H1 (cell line): ENCODE results near the gene XPO1. TPM values are rescaled to one million over a fixed set of nuclear protein-coding genes. Genes with fewer than 3 reads are reported as not detected.

Experiments
- CBX5 ChIP-seq: fragments of 300-800, 300-1000 bp; sonication (generic); IDR thresholded peaks from 2 replicates; pipeline ENCODE4 v1.7.1; 2016; ENCODE audit warnings: antibody characterized with exemption, low read length, low read depth
- CHD2 ChIP-seq: IDR thresholded peaks from 2 replicates; pipeline ENCODE4 v1.6.1; 2012; ENCODE audit warnings: low read length, improper control_type of control experiment
- HDAC2 ChIP-seq, 2 experiments: fragments of 300-600 bp in 1 of 2; sonication (generic) in 1 of 2; IDR thresholded peaks; 2 replicates each; pipeline ENCODE4 v1.6.1; 2011 to 2012; ENCODE audit warnings: low read depth in 2 of 2, low read length in 2 of 2, mild to moderate bottlenecking in 2 of 2, moderate library complexity in 2 of 2, borderline replicate concordance in 1 of 2, inconsistent platforms in 1 of 2
- JUN ChIP-seq: IDR thresholded peaks from 2 replicates; pipeline ENCODE4 v1.6.1; 2011; ENCODE audit warnings: low read depth, mild to moderate bottlenecking, improper control_type of control experiment, low read length
- POU5F1 ChIP-seq: IDR thresholded peaks from 2 replicates; pipeline ENCODE4 v1.6.1; 2011; ENCODE audit warnings: low read depth, mild to moderate bottlenecking, low read length, moderate library complexity
- SP2 ChIP-seq: IDR thresholded peaks from 2 replicates; pipeline ENCODE4 v1.6.1; 2012; ENCODE audit warnings: mild to moderate bottlenecking, low read length, inconsistent platforms
- SP4 ChIP-seq: IDR thresholded peaks from 2 replicates; pipeline ENCODE4 v1.6.1; 2012; ENCODE audit warnings: low read length, inconsistent platforms
- polyA plus RNA-seq, 7 experiments: library from polyadenylated mRNA; depleted of rRNA in 3 of 7; stranded (reverse) in 5 of 7; unstranded in 2 of 7; fragments of >200 nt in 5 of 7; fragments of 200-250 nt in 2 of 7; gene quantifications; 1 replicate in 5 of 7; 2 replicates in 1 of 7; 4 replicates in 1 of 7; pipeline versions ENCODE4 v1.2.1 to v1.2.3, GENCODE V29; 2011 to 2013; ENCODE audit warnings: missing spikeins in 2 of 7, mixed read lengths in 2 of 7
- total RNA-seq: library from RNA; stranded (reverse); fragmentation: NEBNext Ultra II Directional; extraction: Animal tissue kit (Norgen Biotek cat#: 25700); gene quantifications from 2 replicates; pipeline ENCODE4 v1.2.1, GENCODE V29; 2021
- TF ChIP-seq, protein P1 (sequence below): fragments of 300-600 bp; sonication (generic); IDR thresholded peaks from 2 replicates; pipeline ENCODE4 v1.7.1; 2012; ENCODE audit warnings: low read length, moderate library complexity, mild to moderate bottlenecking, inconsistent platforms; ENCODE audit not compliant: insufficient replicate concordance
- TF ChIP-seq, protein P2 (sequence below): IDR thresholded peaks from 2 replicates; pipeline ENCODE4 v1.6.1; 2012; ENCODE audit warnings: inconsistent platforms

The XPO1 gene
- total and polyA plus RNA-seq, 2 of the 8 experiments (the other 6 are each of a cell fraction or from before 2014, with no cell fraction given), result 110 to 296 TPM

DNA sequence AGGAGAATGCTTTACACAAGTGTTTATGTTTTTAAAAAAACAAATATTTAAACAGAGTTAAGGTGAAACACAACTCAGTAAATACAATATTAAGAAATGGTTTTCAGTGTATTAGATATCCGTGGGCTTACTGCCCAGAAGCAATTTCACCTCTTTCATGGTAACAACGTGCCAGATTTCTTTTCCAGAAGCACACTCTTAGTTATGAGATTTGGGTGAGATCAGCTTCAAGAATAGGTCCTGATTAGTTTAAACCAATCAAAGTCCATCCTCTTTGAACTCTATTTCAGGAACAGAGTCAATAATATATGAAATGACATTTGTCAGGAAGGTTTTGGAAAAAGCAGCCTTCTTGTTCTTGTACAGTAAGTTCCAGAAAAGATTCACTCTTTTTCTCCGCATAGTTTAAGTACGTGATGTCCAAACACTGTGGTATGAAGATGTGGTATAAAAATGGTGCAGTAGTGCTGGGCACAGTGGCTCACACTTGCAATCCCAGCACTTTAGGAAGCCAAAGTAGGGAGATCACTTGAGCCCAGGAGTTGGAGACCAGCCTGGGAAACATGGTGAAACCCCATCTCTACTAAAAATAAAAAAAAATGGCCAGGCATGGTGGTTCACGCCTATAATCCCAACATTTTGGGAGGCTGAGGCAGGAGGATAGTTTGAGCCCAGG is 81.9 kb downstream of the XPO1 start (continued):
- TF ChIP-seq, protein P1, sequence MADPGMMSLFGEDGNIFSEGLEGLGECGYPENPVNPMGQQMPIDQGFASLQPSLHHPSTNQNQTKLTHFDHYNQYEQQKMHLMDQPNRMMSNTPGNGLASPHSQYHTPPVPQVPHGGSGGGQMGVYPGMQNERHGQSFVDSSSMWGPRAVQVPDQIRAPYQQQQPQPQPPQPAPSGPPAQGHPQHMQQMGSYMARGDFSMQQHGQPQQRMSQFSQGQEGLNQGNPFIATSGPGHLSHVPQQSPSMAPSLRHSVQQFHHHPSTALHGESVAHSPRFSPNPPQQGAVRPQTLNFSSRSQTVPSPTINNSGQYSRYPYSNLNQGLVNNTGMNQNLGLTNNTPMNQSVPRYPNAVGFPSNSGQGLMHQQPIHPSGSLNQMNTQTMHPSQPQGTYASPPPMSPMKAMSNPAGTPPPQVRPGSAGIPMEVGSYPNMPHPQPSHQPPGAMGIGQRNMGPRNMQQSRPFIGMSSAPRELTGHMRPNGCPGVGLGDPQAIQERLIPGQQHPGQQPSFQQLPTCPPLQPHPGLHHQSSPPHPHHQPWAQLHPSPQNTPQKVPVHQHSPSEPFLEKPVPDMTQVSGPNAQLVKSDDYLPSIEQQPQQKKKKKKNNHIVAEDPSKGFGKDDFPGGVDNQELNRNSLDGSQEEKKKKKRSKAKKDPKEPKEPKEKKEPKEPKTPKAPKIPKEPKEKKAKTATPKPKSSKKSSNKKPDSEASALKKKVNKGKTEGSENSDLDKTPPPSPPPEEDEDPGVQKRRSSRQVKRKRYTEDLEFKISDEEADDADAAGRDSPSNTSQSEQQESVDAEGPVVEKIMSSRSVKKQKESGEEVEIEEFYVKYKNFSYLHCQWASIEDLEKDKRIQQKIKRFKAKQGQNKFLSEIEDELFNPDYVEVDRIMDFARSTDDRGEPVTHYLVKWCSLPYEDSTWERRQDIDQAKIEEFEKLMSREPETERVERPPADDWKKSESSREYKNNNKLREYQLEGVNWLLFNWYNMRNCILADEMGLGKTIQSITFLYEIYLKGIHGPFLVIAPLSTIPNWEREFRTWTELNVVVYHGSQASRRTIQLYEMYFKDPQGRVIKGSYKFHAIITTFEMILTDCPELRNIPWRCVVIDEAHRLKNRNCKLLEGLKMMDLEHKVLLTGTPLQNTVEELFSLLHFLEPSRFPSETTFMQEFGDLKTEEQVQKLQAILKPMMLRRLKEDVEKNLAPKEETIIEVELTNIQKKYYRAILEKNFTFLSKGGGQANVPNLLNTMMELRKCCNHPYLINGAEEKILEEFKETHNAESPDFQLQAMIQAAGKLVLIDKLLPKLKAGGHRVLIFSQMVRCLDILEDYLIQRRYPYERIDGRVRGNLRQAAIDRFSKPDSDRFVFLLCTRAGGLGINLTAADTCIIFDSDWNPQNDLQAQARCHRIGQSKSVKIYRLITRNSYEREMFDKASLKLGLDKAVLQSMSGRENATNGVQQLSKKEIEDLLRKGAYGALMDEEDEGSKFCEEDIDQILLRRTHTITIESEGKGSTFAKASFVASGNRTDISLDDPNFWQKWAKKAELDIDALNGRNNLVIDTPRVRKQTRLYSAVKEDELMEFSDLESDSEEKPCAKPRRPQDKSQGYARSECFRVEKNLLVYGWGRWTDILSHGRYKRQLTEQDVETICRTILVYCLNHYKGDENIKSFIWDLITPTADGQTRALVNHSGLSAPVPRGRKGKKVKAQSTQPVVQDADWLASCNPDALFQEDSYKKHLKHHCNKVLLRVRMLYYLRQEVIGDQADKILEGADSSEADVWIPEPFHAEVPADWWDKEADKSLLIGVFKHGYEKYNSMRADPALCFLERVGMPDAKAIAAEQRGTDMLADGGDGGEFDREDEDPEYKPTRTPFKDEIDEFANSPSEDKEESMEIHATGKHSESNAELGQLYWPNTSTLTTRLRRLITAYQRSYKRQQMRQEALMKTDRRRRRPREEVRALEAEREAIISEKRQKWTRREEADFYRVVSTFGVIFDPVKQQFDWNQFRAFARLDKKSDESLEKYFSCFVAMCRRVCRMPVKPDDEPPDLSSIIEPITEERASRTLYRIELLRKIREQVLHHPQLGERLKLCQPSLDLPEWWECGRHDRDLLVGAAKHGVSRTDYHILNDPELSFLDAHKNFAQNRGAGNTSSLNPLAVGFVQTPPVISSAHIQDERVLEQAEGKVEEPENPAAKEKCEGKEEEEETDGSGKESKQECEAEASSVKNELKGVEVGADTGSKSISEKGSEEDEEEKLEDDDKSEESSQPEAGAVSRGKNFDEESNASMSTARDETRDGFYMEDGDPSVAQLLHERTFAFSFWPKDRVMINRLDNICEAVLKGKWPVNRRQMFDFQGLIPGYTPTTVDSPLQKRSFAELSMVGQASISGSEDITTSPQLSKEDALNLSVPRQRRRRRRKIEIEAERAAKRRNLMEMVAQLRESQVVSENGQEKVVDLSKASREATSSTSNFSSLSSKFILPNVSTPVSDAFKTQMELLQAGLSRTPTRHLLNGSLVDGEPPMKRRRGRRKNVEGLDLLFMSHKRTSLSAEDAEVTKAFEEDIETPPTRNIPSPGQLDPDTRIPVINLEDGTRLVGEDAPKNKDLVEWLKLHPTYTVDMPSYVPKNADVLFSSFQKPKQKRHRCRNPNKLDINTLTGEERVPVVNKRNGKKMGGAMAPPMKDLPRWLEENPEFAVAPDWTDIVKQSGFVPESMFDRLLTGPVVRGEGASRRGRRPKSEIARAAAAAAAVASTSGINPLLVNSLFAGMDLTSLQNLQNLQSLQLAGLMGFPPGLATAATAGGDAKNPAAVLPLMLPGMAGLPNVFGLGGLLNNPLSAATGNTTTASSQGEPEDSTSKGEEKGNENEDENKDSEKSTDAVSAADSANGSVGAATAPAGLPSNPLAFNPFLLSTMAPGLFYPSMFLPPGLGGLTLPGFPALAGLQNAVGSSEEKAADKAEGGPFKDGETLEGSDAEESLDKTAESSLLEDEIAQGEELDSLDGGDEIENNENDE, result no peak
- TF ChIP-seq CBX5, result no peak
- TF ChIP-seq SP2, result no peak
- TF ChIP-seq JUN, result no peak
- TF ChIP-seq, protein P2, sequence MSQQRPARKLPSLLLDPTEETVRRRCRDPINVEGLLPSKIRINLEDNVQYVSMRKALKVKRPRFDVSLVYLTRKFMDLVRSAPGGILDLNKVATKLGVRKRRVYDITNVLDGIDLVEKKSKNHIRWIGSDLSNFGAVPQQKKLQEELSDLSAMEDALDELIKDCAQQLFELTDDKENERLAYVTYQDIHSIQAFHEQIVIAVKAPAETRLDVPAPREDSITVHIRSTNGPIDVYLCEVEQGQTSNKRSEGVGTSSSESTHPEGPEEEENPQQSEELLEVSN, result no peak
- no peak for TF ChIP-seq CHD2
- TF ChIP-seq POU5F1, result no peak
- TF ChIP-seq SP4, result no peak
- TF ChIP-seq HDAC2 (IDR thresholded peaks at IDR 0.05; ENCODE audit: borderline replicate concordance in 1 of 2, low read depth in 2 of 2, low read length in 2 of 2), result no peak
